ENCODE measurements around the gene CD200R1L. TPM values are rescaled to one million over a fixed set of nuclear protein-coding genes. Genes with fewer than 3 reads are reported as not detected.

The CD200R1L gene
- total and polyA plus RNA-seq, 7 experiments from 2014 or later = not detected

GRCh38 chr3:112847692-112848091 lies 1.0 kb upstream of the CD200R1L start:
- Histone ChIP-seq H3K9me3 (ENCODE audit: control insufficient read depth in 2 of 3, low read length in 3 of 3) (peaks cover 0 to 8% (median 0%) of the 10 kb centered on the region in 3 experiments), H3K4me3 (ENCODE audit: low read length) (no peak overlapping the region), H3K4me1 (ENCODE audit: control insufficient read depth in 2 of 2, insufficient read depth in 2 of 2, low read length in 2 of 2) (peaks cover 0 to 20% of the 10 kb centered on the region in 2 donors), H3K36me3 (ENCODE audit: control insufficient read depth in 2 of 3, insufficient read depth in 3 of 3, low read length in 3 of 3) (no peaks in the 10 kb centered on the region), H3K27ac (ENCODE audit: low read depth, low read length) (no peak overlapping the region), H3K27me3 (ENCODE audit: control insufficient read depth in 2 of 2, insufficient read depth in 2 of 2, low read length in 2 of 2) (no peaks in the 10 kb centered on the region)
- H3K9me3 Mint-ChIP-seq = peaks cover 18 to 50% (median 34%) of the 10 kb centered on the region in 11 donors
- peaks cover 16 to 24% (median 22%) of the 10 kb centered on the region in 7 donors for H3K4me1 Mint-ChIP-seq
- peak; percentile 78 for ATAC-seq
- H3K4me3 Mint-ChIP-seq = peak overlapping the region; percentile 0 to 74 (median 31)
- ChIA-PET CTCF (interaction anchor here (0.6 to 1.0 kb wide), 2 partner anchors 131 to 153 kb away, joined by 3 read pairs; no protein-coding TSS in a partner anchor), POLR2A (interaction anchor here (0.8 kb wide), 1 partner anchor 35 kb away, joined by 3 read pairs; no protein-coding TSS in a partner anchor)
- H3K27me3 Mint-ChIP-seq = peaks cover 0 to 2% (median 0%) of the 10 kb centered on the region in 5 donors
- H3K36me3 Mint-ChIP-seq = peaks cover 11 to 37% (median 28%) of the 10 kb centered on the region in 5 donors
- intact Hi-C loops (cut with micrococcal nuclease) = loop anchor here in 1 of 2 donors (10.0 kb wide), 1 partner anchor 127 kb away; the partner anchor contains the start of gene CD200R1
- peak overlapping the region; percentile 1 to 87 (median 53) for H3K27ac Mint-ChIP-seq
- DNase-seq = peak in 5 of 9 donors; percentile 6 to 48 (median 25)

GRCh38 chr3:112845772-112846171 lies 892 bp downstream of the CD200R1L start:
- CTCF ChIA-PET = no interaction called here
- Histone ChIP-seq H3K27ac (ENCODE audit: low read depth, low read length) (no peak overlapping the region), H3K4me3 (ENCODE audit: low read length) (no peak overlapping the region), H3K27me3 (ENCODE audit: control insufficient read depth in 2 of 2, insufficient read depth in 2 of 2, low read length in 2 of 2) (no peaks in the 10 kb centered on the region), H3K4me1 (ENCODE audit: control insufficient read depth in 2 of 2, insufficient read depth in 2 of 2, low read length in 2 of 2) (peaks cover 0 to 20% of the 10 kb centered on the region in 2 donors), H3K36me3 (ENCODE audit: control insufficient read depth in 2 of 3, insufficient read depth in 3 of 3, low read length in 3 of 3) (no peaks in the 10 kb centered on the region), H3K9me3 (ENCODE audit: control insufficient read depth in 2 of 3, low read length in 3 of 3) (peaks cover 0 to 2% (median 0%) of the 10 kb centered on the region in 3 experiments)
- H3K4me1 Mint-ChIP-seq = peaks cover 16 to 24% (median 22%) of the 10 kb centered on the region in 7 donors
- ATAC-seq = no peak
- no peak overlapping the region for H3K27ac Mint-ChIP-seq
- no peak for DNase-seq
- peaks cover 4 to 27% (median 14%) of the 10 kb centered on the region in 5 donors for H3K36me3 Mint-ChIP-seq
- intact Hi-C loops (cut with micrococcal nuclease) = loop anchor here in 1 of 2 donors (10.0 kb wide), 1 partner anchor 129 kb away; the partner anchor contains the start of gene CD200R1
- POLR2A ChIA-PET = no interaction called here
- H3K27me3 Mint-ChIP-seq = no peaks in the 10 kb centered on the region
- H3K4me3 Mint-ChIP-seq = no peak overlapping the region
- peaks cover 10 to 34% (median 18%) of the 10 kb centered on the region in 11 donors for H3K9me3 Mint-ChIP-seq

GRCh38 chr3:112829046-112829445 lies 17.6 kb downstream of the CD200R1L start:
- H3K4me1 ChIP-seq (ENCODE audit: control insufficient read depth in 2 of 2, insufficient read depth in 2 of 2, low read length in 2 of 2) = no peaks in the 10 kb centered on the region
- ATAC-seq (no peak), DNase-seq (no peak)
- intact Hi-C loops (cut with micrococcal nuclease) = no loop called here
- Mint-ChIP-seq H3K27ac (no peak overlapping the region), H3K4me1 (no peaks in the 10 kb centered on the region), H3K27me3 (no peaks in the 10 kb centered on the region), H3K9me3 (no peaks in the 10 kb centered on the region), H3K36me3 (no peaks in the 10 kb centered on the region), H3K4me3 (no peak overlapping the region)
- H3K36me3 ChIP-seq (ENCODE audit: control insufficient read depth in 2 of 3, insufficient read depth in 3 of 3, low read length in 3 of 3) = no peaks in the 10 kb centered on the region
- no peak overlapping the region for H3K4me3 ChIP-seq (ENCODE audit: low read length)
- ChIA-PET CTCF (no interaction called here), POLR2A (interaction anchor here (0.6 kb wide), 1 partner anchor 713 kb away, joined by 3 read pairs; no protein-coding TSS in a partner anchor)
- no peaks in the 10 kb centered on the region for H3K27me3 ChIP-seq (ENCODE audit: control insufficient read depth in 2 of 2, insufficient read depth in 2 of 2, low read length in 2 of 2)
- no peaks in the 10 kb centered on the region for H3K9me3 ChIP-seq (ENCODE audit: control insufficient read depth in 2 of 3, low read length in 3 of 3)
- H3K27ac ChIP-seq (ENCODE audit: low read depth, low read length) = no peak overlapping the region

- no peak for ATAC-seq
- DNase-seq = no peak
- no peak overlapping the region for H3K27ac ChIP-seq (ENCODE audit: low read depth, low read length)
- H3K27me3 ChIP-seq (ENCODE audit: control insufficient read depth in 2 of 2, insufficient read depth in 2 of 2, low read length in 2 of 2) = no peaks in the 10 kb centered on the region
- Mint-ChIP-seq H3K27me3 (peaks cover 0 to 6% (median 0%) of the 10 kb centered on the region in 5 donors), H3K4me3 (no peak overlapping the region), H3K9me3 (peaks cover 0 to 5% (median 0%) of the 10 kb centered on the region in 11 donors), H3K4me1 (peaks cover 0 to 6% (median 0%) of the 10 kb centered on the region in 7 donors), H3K36me3 (no peaks in the 10 kb centered on the region), H3K27ac (no peak overlapping the region)
- intact Hi-C loops (cut with micrococcal nuclease) = no loop called here
- no peaks in the 10 kb centered on the region for H3K4me1 ChIP-seq (ENCODE audit: control insufficient read depth in 2 of 2, insufficient read depth in 2 of 2, low read length in 2 of 2)
- ChIA-PET POLR2A (no interaction called here), CTCF (no interaction called here)
- H3K36me3 ChIP-seq (ENCODE audit: control insufficient read depth in 2 of 3, insufficient read depth in 3 of 3, low read length in 3 of 3) = no peaks in the 10 kb centered on the region
- no peak overlapping the region for H3K4me3 ChIP-seq (ENCODE audit: low read length)
- H3K9me3 ChIP-seq (ENCODE audit: control insufficient read depth in 2 of 3, low read length in 3 of 3) = no peaks in the 10 kb centered on the region
These were observed 24.3 kb downstream of the CD200R1L start for GRCh38 chr3:112822064-112823055.

GRCh38 chr3:112818289-112818688 lies 28.4 kb downstream of the CD200R1L start:
- intact Hi-C loops (cut with micrococcal nuclease) = no loop called here
- Mint-ChIP-seq H3K4me3 (no peak overlapping the region), H3K36me3 (no peaks in the 10 kb centered on the region), H3K9me3 (peaks cover 0 to 5% (median 0%) of the 10 kb centered on the region in 11 donors), H3K27ac (no peak overlapping the region), H3K4me1 (peaks cover 10 to 14% (median 13%) of the 10 kb centered on the region in 7 donors), H3K27me3 (peaks cover 0 to 9% (median 0%) of the 10 kb centered on the region in 5 donors)
- ATAC-seq = peak; percentile 60
- ChIA-PET CTCF (no interaction called here), POLR2A (no interaction called here)
- H3K27ac ChIP-seq (ENCODE audit: low read depth, low read length) = no peak overlapping the region
- no peaks in the 10 kb centered on the region for H3K27me3 ChIP-seq (ENCODE audit: control insufficient read depth in 2 of 2, insufficient read depth in 2 of 2, low read length in 2 of 2)
- no peaks in the 10 kb centered on the region for H3K36me3 ChIP-seq (ENCODE audit: control insufficient read depth in 2 of 3, insufficient read depth in 3 of 3, low read length in 3 of 3)
- H3K9me3 ChIP-seq (ENCODE audit: control insufficient read depth in 2 of 3, low read length in 3 of 3) = no peaks in the 10 kb centered on the region
- no peak for DNase-seq
- no peaks in the 10 kb centered on the region for H3K4me1 ChIP-seq (ENCODE audit: control insufficient read depth in 2 of 2, insufficient read depth in 2 of 2, low read length in 2 of 2)
- H3K4me3 ChIP-seq (ENCODE audit: low read length) = no peak overlapping the region

- H3K4me3 ChIP-seq (ENCODE audit: low read length) = no peak overlapping the region
- no peaks in the 10 kb centered on the region for H3K27me3 ChIP-seq (ENCODE audit: control insufficient read depth in 2 of 2, insufficient read depth in 2 of 2, low read length in 2 of 2)
- intact Hi-C loops (cut with micrococcal nuclease) = no loop called here
- no peaks in the 10 kb centered on the region for H3K9me3 ChIP-seq (ENCODE audit: control insufficient read depth in 2 of 3, low read length in 3 of 3)
- no peaks in the 10 kb centered on the region for H3K36me3 ChIP-seq (ENCODE audit: control insufficient read depth in 2 of 3, insufficient read depth in 3 of 3, low read length in 3 of 3)
- Mint-ChIP-seq H3K27me3 (peaks cover 0 to 9% (median 0%) of the 10 kb centered on the region in 5 donors), H3K9me3 (peaks cover 0 to 5% (median 0%) of the 10 kb centered on the region in 11 donors), H3K4me1 (peaks cover 12 to 18% (median 16%) of the 10 kb centered on the region in 7 donors), H3K4me3 (no peak overlapping the region), H3K36me3 (no peaks in the 10 kb centered on the region), H3K27ac (no peak overlapping the region)
- ChIA-PET CTCF (interaction anchor here (2.3 kb wide), 1 partner anchor 176 kb away, joined by 9 read pairs; no protein-coding TSS in a partner anchor), POLR2A (no interaction called here)
- no peak overlapping the region for H3K27ac ChIP-seq (ENCODE audit: low read depth, low read length)
- ATAC-seq (no peak), DNase-seq (no peak)
- H3K4me1 ChIP-seq (ENCODE audit: control insufficient read depth in 2 of 2, insufficient read depth in 2 of 2, low read length in 2 of 2) = no peaks in the 10 kb centered on the region
These were observed 28.9 kb downstream of the CD200R1L start for GRCh38 chr3:112817797-112818196.
